GM10847 (cell line): ENCODE results near the gene CCDC60.

Source experiments
- POLR2A ChIP-seq: IDR thresholded peaks from 2 replicates; pipeline ENCODE4 v1.6.1; 2011; ENCODE audit not compliant: insufficient read length; ENCODE audit errors: extremely low read depth

Gene CCDC60

DNA sequence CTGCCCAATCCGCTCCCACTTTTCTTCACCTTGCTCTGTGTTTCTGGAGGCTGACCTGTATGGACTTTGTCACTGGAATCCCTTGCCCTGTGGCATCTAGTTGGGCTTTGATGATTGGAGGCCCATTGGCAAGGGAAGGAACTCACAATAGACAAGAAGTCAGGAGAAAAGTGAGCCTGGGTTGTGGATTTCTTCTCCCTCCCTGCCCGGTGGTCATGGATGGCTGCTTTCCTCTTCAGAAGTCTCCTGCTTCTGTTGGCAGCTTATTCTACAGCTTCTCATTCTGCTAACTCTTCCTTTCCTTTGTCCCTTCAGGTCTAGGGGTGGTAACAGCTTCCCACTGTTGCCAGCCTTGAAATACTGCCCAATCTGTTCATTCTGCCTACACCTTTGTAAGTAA is 13.9 kb upstream of the CCDC60 start:
- TF ChIP-seq POLR2A: no peak

DNA sequence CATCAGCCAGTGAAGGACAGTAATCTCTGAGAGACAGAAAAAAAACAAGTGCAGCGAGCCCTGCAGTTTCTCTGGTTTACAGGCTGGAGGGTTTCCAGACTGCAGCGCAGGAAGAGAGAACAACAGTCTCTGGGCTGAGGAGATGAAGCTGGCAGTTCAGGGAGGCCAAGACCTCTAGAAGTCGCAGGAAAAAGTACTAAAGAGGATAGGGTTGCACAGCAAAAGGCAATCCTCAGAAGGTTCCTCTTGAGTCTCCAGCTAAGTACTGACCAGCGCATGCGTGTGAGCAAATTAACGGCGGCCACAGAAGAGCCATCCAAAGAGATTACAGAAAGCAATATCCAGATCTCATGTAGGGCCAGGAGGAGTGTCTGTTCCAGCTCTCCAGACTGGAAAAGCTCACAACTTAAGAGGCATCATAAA is 12.2 kb upstream of the CCDC60 start:
- TF ChIP-seq POLR2A: no peak

DNA sequence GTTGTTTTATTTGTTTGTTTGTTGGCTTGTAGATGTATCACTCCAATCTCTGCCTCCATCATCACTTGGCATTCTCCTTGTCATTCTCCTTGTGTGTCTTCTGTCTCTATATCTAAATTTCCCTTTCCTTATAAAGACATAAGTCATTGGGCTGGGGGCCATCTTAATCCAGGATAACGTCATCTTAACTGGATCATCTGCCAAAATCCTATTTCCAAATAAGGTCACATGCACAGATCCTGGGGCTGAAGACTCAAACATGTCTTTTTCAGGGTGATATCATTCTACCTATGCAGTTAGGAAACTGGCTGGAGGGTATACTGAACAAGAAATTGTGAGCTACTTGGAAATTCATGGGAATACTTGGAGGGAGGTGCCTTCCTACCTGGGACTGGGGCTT is 8.7 kb upstream of the CCDC60 start:
- no peak for TF ChIP-seq POLR2A

DNA sequence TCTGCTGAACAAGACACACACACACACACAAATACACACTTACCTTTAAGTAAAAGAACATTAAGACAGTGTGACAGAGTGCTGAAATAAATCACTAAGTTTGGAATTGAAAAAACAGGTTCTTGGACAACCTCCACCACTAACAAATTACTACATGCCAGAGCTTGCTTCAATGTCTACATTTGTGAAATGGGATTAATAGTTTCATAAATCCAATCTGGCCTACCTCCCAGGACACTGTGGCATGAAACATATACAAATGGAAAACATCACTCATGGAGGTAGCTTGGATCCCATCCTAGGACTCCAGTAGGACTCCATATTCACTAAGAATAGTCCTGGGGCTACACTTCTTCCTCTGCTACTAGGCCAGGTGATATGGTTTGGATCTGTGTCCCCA is 8.2 kb upstream of the CCDC60 start:
- TF ChIP-seq POLR2A: no peak

DNA sequence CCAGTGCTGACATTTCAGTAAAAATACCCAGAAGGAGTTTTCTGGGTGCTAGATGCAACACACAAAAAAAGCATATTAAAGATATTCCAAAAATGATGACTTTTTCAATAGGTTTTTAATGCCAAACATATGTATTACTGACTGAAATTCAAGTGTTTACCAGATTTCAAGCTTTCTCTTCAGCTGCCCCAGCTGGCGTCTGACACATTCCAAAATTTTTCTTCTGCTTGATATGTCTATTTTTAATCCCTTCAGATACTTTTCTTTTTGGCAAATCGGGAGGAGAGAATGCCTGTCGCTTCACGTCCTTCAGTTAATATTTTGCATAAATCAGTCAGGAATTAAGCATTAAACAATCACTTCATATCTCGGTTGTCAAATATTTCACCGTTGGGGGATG is 7.1 kb upstream of the CCDC60 start:
- TF ChIP-seq POLR2A: no peak

DNA sequence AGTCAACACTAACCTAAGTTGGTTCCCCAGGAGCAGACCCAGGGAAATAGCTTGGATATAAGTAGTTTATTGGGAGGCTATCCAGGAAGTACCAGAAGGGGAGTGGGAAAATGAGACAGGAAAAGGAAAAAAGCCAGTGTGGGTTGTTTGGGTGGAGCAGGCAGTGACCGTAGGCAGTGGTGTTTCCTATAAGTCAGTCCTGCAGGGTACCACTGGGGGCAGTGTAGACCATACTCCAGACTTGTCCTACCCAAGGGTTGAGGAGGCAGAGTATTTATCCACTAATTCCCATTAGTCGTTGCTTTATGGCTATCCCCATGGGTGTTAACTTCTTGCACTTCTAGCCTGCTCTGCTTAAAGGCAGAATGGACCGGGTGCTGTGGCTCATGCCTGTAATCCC is 6.4 kb upstream of the CCDC60 start:
- no peak for TF ChIP-seq POLR2A

DNA sequence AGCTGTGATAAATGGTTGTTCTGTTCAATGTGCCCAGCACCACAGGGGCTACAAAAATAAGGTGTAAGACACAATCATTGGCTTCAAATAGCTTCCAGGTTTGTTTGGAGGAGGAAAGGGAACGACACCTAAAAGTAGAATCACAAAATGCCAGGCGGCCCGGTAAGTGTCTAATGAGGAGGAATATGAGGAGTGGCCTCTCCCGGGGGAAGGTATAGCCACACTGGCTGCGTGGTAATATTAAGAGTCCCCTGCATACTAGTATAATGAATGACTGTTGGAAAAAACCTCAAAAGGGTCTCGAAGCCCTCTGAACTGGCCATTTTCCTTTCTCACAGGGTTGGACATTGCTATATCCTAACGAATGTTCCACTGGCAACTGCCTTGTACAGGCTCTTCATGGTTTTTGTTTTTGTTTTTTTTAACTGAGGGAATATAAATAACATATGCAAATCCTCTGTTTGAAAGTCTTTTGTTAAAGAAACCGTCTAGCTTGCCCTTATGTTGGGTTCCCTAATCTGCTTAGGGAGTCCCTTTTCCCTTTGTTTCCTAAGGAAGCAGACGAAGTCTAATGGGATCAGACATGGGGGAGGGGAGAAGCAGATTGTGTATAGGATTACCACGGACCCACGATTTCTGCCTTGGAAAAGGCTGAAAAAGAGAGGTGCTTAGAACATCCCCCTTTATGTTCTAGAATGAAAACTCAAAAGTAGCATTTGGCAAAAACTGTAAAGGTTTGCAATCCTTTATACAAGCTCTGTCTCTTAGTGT is 4.2 kb downstream of the CCDC60 start:
- TF ChIP-seq POLR2A: no peak

DNA sequence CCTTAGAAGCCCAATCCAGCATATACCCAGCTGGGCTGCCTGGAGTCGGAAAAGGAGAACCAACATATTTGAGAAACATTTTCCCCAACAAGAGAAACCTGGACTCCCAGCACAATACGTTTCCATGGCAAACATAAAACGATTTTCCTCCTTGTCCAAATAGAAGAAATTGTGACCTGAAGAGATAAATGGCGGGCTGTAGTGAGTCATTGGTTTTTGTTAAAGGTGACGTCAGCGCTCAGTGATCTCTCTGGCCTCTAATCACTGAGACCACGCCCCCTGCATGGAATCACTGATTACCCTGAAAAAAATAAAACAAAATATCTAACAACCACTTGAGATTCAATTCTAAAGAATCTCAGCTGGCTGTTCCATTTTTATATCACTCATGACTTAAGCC is 6.0 kb downstream of the CCDC60 start:
- TF ChIP-seq POLR2A: no peak

DNA sequence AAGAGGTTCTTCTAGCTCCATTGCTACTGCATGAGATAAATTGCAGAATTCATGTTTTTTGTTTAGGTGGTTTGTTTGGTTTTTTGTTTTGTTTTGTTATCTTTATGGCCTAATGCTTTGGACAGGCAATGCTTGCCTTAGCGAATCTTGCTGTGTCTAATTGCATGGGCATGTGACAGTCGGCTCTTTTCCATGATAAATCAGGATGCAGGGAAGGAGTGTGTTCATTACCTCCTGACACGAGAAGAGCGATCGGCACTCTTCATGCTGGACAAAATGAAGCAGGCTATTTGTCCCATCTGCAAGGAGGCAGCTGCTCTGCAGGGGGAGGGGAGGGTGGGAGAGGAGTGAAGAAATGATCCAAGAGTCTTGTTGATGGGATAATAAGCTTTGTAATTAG is 6.5 kb downstream of the CCDC60 start:
- TF ChIP-seq POLR2A: no peak

DNA sequence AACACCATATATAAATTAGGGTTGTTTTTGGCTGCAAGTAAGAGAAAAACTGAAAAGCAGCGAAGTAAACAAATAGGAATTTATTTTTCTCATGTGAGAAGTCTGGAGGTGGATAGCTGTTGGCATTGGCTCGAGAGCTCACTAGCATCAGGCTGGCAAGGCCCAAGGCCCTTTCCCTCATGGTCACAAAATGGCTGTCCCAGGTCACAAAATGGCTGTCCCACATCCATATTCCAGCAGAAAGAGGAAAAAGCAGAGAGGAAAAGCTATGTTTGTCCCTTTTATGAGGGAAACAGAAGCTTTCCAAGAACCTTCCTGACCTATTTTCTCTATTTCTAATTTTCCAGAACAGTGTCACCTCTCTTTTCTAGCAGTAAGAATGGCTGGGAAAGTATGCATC is 7.5 kb downstream of the CCDC60 start:
- no peak for TF ChIP-seq POLR2A

DNA sequence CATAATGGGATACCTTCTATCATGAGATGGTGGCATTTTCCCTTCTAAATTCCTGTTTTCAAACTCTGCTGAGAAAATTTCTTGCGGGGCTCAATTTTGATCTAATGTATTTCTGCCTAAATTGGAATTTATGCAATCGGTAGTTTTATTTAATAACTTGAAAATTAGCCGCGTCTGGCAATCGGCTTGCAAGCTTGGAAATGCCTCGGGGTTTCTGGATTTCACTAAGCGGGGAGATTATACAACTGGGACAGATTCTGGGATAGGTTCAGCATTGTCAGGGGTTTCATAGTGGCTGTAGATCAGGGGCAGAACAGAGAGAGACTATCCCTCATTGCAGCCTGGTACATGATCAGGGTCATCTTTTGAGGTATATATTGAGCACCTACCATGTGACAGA is 8.6 kb downstream of the CCDC60 start:
- TF ChIP-seq POLR2A: no peak

DNA sequence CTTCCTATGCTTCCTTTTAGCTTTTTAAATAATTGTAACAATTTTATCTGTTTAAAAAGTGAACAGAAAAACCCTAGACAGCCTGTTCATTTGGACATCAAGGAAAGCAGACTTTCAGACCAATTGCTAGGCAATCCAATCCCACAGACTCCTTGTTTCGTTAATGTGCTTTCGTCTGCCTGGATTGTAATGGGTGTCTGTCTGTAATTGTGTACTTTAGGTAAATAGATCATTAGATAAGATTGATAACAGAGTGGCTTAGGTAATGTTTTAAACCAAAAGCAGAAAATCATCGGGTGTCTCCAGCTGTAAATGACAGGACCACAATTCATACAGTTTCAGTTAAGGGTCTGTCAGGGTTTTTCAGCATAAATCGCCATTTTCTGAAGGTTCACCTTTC is 19.6 kb downstream of the CCDC60 start:
- no peak for TF ChIP-seq POLR2A

DNA sequence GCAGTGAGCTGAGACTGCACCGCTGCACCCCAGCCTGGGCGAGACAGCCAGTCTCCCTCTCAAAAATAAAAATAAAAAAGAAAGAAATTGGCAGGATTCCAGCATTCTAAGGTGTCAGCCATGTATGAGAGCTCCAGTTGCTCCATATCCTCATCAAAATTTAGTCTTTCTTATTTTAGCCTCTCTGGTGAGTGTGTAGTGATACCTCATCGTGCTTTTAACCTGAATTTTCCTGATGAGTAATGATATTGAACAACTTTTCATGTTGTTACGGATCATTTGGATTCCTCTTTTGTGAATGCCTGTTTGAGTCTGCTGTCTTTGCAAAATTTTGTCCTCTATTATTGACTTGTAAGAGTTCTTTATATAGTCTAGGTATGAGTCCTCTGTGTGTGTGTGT is 28.5 kb downstream of the CCDC60 start:
- TF ChIP-seq POLR2A: no peak

DNA sequence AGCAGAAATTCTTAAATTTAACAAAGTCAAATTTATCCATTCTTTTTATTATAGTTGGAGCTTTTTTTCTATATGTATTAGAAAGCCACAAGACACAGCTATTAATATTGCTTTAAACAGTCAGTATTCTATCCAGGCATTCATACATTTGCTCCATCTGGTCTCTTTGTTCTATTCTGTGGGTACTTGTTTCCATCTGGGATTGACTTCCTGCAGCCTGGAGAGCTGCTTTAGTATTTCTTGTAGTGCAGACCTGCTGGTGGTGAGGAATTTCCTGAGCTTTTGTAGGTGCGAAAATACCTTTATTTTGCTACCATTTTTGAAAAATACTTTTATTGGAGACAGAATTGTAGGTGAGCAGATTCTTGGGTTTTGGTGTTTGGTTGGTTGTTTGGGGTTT is 29.0 kb downstream of the CCDC60 start:
- TF ChIP-seq POLR2A: no peak

DNA sequence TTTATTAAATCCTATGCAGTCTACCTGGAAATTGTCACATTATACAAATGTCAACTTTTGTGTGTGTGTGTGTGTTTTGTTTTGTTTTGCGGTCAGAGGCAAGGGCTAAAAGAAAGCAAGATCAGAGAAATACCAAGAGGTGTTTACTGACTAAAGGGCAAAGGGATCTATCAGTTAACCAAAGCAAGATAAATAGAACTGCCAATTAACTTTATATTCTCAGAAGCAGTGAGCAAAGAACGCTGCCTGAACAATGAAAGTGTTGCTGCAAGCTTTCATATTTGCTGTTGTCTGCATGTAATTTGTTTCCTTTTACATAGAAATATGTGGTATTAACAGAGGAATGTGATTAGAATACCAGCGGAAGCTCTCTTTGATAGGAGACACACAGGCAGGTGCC is 30.9 kb downstream of the CCDC60 start:
- TF ChIP-seq POLR2A: no peak

DNA sequence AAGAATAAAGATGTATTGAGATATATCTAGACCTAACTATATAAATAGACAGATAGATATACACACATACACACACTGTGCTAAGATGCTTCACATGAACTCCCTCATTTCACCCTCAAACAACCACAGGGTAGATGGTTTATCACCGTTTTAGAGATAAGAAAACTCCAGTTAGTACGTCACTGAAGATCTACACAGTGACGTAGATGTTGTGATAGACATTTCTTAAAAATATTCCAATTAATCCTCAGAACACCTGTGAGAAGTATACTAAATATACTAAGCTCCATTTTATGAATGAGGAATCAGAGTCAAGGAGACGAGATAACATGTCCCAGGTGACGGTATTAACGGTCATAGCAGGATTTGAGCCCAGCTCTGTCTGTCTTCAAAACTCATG is 31.5 kb downstream of the CCDC60 start:
- no peak for TF ChIP-seq POLR2A

DNA sequence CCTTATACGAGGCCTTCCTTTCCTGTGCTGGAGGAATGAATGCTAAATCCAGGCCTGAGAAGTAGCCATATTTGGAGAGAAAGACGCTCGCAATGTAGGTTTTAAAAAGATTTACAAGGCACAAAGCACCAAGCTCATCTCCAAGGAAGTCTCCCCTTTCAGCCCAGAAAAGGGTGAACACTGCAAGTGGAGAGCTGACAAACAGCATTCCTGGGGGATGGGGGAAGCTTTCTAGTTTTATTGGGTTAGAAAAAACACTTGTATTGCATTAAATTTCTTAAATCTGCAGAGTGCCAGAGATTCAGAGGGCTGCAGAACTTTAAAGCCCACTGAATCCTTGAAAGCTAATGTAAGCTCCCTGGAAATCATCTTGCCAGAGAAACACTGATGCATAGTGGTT is 34.6 kb downstream of the CCDC60 start:
- no peak for TF ChIP-seq POLR2A
